Effector memory CD4-positive, alpha-beta T cell (primary cell): ENCODE results near the gene HLF.

ENCODE experiments used
- DNase-seq, 3 donors: peaks; one replicate each; pipeline ENCODE4 v3.0.0-alpha.2; 2020
- H3K27ac ChIP-seq: 2 replicates; pipeline ENCODE4 v1.7.0; 2013; ENCODE audit warnings: mild to moderate bottlenecking, low read length, moderate library complexity; ENCODE audit not compliant: insufficient read depth, poor library complexity, severe bottlenecking
- H3K27me3 ChIP-seq: replicated peaks from 2 replicates; pipeline ENCODE4 v1.7.0; 2013; ENCODE audit warnings: mild to moderate bottlenecking, low read length; ENCODE audit not compliant: insufficient read depth, control insufficient read depth, poor library complexity, severe bottlenecking
- H3K36me3 ChIP-seq: 2 replicates; pipeline ENCODE4 v1.7.0; 2013; ENCODE audit warnings: mild to moderate bottlenecking, low read length, moderate library complexity; ENCODE audit not compliant: control insufficient read depth, insufficient read depth
- H3K4me1 ChIP-seq: 2 replicates; pipeline ENCODE4 v1.7.0; 2013; ENCODE audit warnings: low read length, mild to moderate bottlenecking; ENCODE audit not compliant: control insufficient read depth, insufficient read depth, poor library complexity, severe bottlenecking
- H3K4me3 ChIP-seq: 2 replicates; pipeline ENCODE4 v1.7.0; 2013; ENCODE audit warnings: low read length, low read depth, mild to moderate bottlenecking; ENCODE audit not compliant: insufficient read depth, poor library complexity, severe bottlenecking
- H3K9me3 ChIP-seq: 2 replicates; pipeline ENCODE4 v1.7.0; 2013; ENCODE audit warnings: mild to moderate bottlenecking, low read length, moderate library complexity; ENCODE audit not compliant: control insufficient read depth

The HLF gene

GRCh38 chr17:55319933-55320593 lies 55.3 kb downstream of the HLF start:
- Histone ChIP-seq H3K27ac (no peak overlapping the region), H3K9me3 (no peaks in the 10 kb centered on the region), H3K27me3 (no peaks in the 10 kb centered on the region), H3K36me3 (peaks cover 3% of the 10 kb centered on the region), H3K4me1 (no peaks in the 10 kb centered on the region), H3K4me3 (no peak overlapping the region)
- DNase-seq = no peak

- no peak for DNase-seq
- Histone ChIP-seq H3K27ac (no peak overlapping the region), H3K4me3 (no peak overlapping the region), H3K27me3 (no peaks in the 10 kb centered on the region), H3K4me1 (no peaks in the 10 kb centered on the region), H3K36me3 (peaks cover 3% of the 10 kb centered on the region), H3K9me3 (no peaks in the 10 kb centered on the region)
Observed at GRCh38 chr17:55320594-55321426, 56.0 kb downstream of the HLF start.

- no peak overlapping the region for H3K4me3 ChIP-seq
- no peaks in the 10 kb centered on the region for H3K4me1 ChIP-seq
- no peak for DNase-seq
- no peaks in the 10 kb centered on the region for H3K27me3 ChIP-seq
- H3K36me3 ChIP-seq = peaks cover 3% of the 10 kb centered on the region
- no peaks in the 10 kb centered on the region for H3K9me3 ChIP-seq
- H3K27ac ChIP-seq = no peak overlapping the region
Observed at GRCh38 chr17:55321427-55322060, 56.8 kb downstream of the HLF start.

GRCh38 chr17:55322453-55322985 lies 57.8 kb downstream of the HLF start:
- Histone ChIP-seq H3K27me3 (no peaks in the 10 kb centered on the region), H3K4me3 (no peak overlapping the region), H3K9me3 (no peaks in the 10 kb centered on the region), H3K36me3 (peaks cover 3% of the 10 kb centered on the region), H3K27ac (no peak overlapping the region), H3K4me1 (no peaks in the 10 kb centered on the region)
- no peak for DNase-seq

GRCh38 chr17:55323518-55324295 lies 58.9 kb downstream of the HLF start:
- Histone ChIP-seq H3K9me3 (no peaks in the 10 kb centered on the region), H3K4me1 (no peaks in the 10 kb centered on the region), H3K27ac (no peak overlapping the region), H3K27me3 (no peaks in the 10 kb centered on the region), H3K36me3 (peaks cover 3% of the 10 kb centered on the region), H3K4me3 (no peak overlapping the region)
- no peak for DNase-seq

- no peak overlapping the region for H3K4me3 ChIP-seq
- H3K27me3 ChIP-seq = no peaks in the 10 kb centered on the region
- peaks cover under 1% of the 10 kb centered on the region for H3K36me3 ChIP-seq
- no peak for DNase-seq
- no peaks in the 10 kb centered on the region for H3K9me3 ChIP-seq
- no peaks in the 10 kb centered on the region for H3K4me1 ChIP-seq
- no peak overlapping the region for H3K27ac ChIP-seq
Observed at GRCh38 chr17:55324296-55324978, 59.7 kb downstream of the HLF start.

GRCh38 chr17:55325406-55325805 lies 60.6 kb downstream of the HLF start:
- H3K9me3 ChIP-seq = no peaks in the 10 kb centered on the region
- no peak for DNase-seq
- no peaks in the 10 kb centered on the region for H3K4me1 ChIP-seq
- H3K27ac ChIP-seq = no peak overlapping the region
- H3K36me3 ChIP-seq = no peaks in the 10 kb centered on the region
- no peaks in the 10 kb centered on the region for H3K27me3 ChIP-seq
- no peak overlapping the region for H3K4me3 ChIP-seq

GRCh38 chr17:55326030-55326429 lies 61.3 kb downstream of the HLF start:
- Histone ChIP-seq H3K9me3 (no peaks in the 10 kb centered on the region), H3K27me3 (no peaks in the 10 kb centered on the region), H3K4me3 (no peak overlapping the region), H3K4me1 (no peaks in the 10 kb centered on the region), H3K36me3 (no peaks in the 10 kb centered on the region), H3K27ac (no peak overlapping the region)
- DNase-seq = no peak
